Stimulated activated CD8-positive, alpha-beta memory T cell treated with anti-CD3 and anti-CD28 coated beads, Interleukin-15, amount 100 ng/mL, for 48 hours (primary cell): ENCODE data around the gene ECEL1.
"Not testable (repeated sequence)": the region's sequence is repeated elsewhere in the genome, so short reads cannot be mapped to it uniquely, and the experiment has no call there.

Source experiments
- DNase-seq, 2 donors: peaks; one replicate each; pipeline ENCODE4 v3.0.0-alpha.2; 2020; ENCODE audit warnings: low read depth in 2 of 2

Gene ECEL1, protein sequence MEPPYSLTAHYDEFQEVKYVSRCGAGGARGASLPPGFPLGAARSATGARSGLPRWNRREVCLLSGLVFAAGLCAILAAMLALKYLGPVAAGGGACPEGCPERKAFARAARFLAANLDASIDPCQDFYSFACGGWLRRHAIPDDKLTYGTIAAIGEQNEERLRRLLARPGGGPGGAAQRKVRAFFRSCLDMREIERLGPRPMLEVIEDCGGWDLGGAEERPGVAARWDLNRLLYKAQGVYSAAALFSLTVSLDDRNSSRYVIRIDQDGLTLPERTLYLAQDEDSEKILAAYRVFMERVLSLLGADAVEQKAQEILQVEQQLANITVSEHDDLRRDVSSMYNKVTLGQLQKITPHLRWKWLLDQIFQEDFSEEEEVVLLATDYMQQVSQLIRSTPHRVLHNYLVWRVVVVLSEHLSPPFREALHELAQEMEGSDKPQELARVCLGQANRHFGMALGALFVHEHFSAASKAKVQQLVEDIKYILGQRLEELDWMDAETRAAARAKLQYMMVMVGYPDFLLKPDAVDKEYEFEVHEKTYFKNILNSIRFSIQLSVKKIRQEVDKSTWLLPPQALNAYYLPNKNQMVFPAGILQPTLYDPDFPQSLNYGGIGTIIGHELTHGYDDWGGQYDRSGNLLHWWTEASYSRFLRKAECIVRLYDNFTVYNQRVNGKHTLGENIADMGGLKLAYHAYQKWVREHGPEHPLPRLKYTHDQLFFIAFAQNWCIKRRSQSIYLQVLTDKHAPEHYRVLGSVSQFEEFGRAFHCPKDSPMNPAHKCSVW

DNA sequence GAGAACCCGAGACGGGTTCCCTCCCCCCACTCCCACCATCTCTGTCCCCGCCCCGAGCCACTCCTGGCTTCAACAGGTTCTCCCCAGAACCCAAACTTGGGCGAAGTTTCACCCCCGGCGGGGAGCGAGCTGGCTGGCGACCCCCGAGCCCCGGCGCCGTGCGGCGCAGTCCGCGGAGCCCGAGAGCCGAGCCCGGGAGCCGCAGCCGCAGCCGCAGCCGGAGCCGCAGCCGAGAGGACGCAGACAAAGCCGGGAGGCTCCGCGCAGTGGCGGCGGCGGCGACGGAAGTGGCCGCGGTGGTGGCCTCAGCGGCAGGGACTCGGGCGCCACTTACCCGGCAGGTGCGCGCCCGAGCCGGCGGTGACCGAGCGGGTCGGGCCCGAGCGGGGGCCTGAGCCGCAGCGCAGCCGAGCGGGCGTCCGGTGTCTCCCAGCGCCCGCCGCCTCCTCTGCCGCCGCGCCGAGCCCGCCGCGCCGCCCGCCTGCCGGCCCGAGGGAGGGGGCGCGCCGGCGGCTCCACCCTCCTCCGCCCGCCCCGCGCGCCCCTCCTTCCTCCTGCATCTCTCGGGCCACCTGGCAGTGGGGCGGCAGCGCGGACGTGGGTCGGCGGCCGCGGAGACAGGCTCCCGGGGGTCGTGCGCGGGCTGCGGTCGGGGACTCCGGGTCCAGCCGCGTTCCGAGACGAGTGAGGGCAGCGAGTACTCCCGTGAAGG is at the start of gene ECEL1:
TSS of gene ECEL1 (minus strand) at position 450 of the 712 bp plus-strand sequence. CDS start 1,181 bp downstream, outside the sequence.
- no peak for DNase-seq

DNA sequence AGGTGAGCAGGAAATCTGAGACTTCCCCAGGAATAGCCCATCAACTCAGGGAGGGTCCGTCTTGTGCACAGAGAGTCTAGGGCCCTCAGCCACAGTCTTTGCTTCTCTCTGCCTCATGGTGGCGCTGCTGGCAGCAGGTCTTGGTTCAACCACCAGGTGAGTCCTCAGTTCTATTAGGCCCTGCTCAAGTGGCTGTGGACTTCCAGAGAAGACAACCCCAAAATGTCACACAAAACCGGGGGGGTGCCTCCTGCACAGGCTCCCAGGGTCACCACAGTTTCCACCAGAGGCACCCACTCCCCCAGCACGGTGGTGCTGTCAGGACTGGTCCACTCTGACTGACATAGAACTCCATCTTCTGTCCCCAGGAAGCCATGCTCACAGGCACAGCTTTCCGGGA is 49.4 kb upstream of the ECEL1 start:
- no peak for DNase-seq

DNA sequence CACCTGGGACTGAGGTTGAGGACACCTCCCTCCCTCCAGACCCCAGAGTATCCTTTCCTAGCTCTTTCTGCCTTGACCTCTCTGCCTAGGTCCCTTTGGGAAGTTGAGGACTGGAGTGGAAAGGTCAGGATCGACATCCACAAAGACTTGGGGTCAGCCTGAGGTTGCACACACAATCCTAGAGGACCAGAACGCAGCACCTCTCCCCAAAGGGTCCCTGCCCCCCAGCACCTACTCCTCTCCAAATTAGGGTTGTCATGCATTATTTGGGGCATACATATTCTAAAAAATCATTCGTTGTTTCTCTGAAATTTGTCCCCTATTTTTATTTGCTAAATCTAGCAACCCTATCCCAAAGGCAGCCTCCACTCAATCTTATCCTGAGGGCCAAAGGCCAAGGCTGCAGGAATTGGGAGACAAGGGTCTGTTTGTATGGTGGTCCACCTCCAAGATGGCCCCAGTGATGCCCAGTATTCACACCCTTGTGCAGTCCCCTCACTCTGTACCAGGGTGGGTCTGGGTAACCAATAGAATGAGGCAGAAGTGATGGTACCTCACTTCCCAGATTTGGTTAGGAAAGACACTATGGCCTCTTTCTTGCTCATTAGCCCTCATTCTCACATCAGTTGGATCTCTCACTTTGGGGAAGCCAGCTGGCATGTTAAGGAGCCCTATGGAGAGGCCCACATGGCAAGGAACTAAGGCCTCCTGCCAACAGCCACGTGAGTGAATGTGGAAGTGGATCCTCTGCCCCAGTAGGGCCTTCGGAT is 48.3 kb upstream of the ECEL1 start:
- no peak for DNase-seq

DNA sequence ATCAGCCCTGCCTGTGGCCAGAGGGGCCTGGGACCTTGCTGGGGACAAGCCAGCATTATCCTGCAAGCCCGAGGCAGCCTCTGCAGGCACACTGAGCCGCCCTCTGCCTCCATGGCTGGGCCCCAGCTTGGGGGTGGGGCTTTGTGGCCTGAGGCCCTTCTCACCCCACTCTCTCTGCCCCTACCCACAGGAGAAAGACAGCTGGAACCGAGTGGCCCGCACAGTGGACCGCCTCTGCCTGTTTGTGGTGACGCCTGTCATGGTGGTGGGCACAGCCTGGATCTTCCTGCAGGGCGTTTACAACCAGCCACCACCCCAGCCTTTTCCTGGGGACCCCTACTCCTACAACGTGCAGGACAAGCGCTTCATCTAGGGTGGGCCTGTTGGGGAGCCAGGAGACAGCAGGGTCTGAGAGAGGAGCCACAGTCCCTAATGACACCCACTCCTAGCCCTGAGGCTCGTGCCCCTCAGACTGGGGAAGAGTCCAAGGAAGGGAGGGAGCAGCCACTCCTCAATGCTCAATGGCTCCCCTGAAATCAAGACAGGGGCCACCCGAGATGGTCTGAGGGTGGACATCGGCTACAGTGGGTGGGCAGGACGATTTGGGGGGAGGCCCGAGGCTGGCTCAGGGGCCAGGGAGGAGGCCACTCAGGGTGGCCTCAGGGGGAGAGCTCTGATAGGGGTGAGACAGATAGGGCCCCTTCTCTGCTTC is 47.5 kb upstream of the ECEL1 start:
- DNase-seq: no peak

DNA sequence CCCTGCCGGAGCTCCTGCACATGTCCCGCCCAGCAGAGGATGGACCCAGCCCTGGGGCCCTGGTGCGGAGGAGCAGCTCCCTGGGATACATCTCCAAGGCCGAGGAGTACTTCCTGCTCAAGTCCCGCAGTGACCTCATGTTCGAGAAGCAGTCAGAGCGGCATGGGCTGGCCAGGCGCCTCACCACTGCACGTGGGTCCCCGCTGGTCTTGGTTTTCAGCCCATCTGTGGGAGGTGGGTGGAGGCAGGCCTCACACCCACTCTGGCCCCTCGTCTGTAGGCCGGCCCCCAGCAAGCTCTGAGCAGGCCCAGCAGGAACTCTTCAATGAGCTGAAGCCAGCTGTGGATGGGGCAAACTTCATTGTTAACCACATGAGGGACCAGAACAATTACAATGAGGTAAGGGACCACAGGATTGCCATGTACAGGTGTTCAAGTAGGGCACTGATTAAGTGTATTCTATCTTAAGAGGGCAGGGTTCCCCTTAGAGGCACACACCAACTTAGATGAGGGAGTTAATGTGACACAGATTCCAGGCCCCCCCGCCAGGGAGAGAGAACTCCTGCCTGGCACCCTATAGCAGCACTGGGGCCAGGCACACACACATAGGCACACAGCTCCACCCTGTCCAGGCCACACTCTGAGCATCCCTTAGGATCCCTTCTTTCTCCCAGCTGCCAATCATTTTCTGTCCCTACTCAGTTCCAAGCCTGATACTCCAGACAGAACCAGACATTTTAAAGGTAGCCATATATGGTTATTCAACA is 46.5 kb upstream of the ECEL1 start:
- DNase-seq: no peak

DNA sequence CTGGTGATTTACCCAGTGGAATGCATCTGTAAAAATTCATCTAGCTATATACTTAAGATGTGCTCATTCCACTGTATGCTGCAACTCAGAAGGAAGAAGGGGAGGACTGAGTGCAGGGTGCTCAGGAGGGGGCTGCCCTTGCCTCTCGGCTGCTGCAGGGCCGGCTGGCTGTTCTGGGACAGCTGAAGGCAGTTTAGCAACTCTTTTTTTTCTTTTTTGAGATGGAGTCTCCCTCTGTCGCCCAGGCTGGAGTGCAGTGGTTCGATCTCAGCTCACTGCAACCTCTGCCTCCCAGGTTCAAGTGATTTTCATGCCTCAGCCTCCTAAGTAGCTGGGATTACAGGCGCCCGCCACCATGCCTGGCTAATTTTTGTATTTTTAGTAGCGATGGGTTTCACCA is 45.2 kb upstream of the ECEL1 start:
- not testable (repeated sequence) for DNase-seq

DNA sequence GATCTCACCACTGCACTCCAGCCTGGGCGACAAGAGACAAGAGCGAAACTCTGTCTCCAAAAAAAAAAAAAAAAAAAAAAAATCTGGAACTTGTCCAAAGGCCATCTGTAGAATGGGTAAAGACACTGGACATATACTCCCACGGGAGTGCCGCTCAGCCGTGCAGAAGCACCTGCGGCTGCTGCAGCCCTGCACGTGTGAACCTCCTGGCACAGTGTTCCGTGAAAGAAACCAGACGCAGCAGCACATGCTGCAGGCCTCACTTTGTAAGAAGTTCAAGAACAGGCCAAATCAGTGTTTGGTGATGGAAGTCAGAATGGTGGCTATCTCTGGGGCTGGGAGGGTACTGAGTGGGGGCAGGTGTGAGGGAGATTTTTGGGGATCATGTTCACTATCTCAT is 44.8 kb upstream of the ECEL1 start:
- no peak for DNase-seq

DNA sequence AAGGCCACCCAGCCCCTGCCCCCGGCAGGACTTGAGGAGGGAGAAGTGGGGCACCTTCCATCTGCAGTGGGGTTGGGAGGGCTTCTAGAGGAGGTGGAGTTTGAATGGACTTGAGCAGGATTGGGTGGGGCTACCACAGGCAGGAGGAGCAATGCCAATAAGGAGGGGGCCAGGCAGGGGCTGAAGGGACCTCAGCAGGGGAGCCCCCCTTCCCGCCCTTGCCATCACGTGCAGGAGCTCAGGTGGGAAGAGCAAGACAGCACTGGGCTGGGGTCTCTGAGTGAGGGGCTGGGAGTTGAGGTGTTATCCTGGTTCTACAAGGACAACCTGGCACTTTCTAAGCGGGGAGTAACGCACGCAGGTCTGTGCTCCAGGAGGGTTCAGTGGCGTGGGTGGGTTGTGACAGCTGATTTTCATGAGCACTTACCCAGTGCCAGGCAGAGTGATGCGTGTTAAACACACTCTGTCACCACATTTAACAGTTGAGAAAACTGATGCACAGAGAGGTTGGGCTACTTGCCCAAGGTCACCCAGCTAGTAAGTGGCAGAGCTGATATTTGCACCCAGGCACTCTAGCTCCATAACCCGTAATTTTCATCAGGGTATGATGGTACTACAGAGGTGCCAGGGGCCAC is 43.1 kb upstream of the ECEL1 start:
- DNase-seq: no peak

DNA sequence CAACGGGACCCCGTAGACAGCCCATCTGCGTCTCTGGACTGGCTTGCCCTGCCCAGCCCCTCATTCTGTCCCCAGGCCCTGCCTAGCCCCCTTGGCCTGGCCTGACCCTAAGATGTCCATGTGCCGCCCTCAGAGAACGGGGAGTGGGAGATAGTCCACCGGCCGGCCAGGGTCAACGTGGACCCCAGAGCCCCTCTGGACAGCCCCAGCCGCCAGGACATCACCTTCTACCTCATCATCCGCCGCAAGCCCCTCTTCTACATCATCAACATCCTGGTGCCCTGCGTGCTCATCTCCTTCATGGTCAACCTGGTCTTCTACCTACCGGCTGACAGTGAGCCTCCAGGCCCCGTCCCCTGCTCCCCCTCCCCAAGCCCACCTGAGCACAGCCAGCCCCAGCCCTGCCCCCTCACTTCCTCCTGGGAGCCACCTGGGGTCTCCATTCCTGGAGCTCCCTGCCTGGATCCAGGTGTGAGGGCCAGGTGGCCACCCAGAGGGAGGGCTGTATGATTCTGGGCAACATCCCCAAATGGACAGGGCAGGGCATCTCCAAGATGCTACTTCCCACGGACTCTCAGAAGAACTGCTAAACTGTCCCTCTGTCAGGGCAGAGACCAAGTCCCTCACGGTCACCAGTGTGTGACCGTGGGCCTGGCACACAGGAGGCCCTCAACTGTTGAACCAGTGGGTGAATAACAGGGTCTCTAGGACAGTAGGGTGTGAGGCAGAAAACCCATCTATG is 42.3 kb upstream of the ECEL1 start:
- DNase-seq: no peak

DNA sequence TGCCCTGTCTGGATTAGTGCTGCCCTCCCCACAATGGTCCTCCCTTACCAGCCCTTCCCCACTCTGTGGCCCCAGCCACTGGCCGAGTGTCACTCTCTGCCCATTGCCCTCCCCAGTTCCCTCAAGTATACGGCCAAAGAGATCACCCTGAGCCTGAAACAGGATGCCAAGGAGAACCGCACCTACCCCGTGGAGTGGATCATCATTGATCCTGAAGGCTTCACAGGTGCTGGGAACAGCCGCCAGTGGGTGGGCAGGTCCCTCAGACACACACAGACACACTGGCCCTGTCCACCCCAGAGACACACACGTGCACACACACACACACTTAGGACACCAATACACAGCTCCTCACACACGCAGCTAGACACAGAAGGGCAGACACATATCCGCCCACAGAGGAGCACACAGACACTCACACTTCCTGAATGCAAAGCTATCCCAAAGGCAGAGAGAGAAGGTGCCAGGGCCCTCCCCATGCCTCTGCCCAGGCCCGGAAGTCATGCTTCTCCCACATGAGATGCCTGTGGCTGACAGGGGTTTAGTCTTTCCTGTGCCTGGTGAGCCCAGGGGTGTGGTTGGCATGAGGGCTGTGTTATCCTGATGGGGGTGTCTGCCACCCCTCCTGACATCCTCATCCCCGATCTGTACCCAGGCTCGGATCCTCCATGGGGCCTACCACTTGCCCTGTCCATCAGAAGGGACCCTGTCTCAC is 41.3 kb upstream of the ECEL1 start:
- DNase-seq: no peak

DNA sequence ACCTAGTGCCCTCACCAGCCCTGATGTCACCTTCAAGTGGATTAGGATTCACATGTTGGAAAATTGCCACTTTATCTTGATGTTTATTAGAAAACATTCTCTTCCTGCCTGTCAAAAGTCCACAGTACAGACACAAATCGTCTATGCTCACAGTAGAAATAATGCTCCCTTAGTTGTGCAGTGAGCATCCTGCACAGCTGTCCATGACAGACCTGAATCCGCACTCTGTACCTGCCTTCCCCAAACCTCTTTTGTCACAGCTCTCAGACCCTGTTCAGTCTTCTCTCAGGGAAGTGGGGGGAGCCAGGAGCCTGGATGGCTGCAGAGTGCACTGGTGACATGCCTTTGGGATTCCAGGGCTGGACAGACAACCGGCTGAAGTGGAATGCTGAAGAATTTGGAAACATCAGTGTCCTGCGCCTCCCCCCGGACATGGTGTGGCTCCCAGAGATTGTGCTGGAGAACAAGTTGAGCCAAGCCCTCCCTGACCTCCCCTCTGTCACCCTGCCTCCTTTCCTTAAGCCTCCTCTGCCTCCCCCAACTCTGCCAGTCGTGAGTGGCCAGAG is 40.4 kb upstream of the ECEL1 start:
- DNase-seq: no peak

DNA sequence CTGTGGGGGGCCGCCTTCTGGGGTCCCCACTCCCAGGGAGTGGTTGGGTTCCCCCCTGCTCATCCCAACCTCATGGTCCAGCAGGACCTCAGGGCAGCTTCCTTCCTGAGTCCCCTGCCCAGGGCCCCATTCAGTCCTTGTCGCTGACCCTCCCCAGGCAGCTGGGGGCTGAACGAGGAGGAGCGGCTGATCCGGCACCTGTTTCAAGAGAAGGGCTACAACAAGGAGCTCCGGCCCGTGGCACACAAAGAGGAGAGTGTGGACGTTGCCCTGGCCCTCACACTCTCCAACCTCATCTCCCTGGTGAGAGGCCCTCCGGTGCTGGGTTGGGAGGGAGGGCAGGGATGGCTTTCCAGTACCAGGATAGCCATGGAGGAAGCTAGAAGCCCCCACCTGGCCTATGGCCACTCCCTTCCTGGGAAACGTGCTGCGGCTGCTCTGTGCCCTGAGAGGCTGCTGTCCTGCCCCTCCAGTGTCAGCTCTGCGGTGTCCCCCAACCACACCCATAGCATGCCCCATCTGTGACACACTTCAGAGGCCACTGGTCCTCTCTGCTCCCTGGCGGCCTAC is 38.8 kb upstream of the ECEL1 start:
- no peak for DNase-seq

DNA sequence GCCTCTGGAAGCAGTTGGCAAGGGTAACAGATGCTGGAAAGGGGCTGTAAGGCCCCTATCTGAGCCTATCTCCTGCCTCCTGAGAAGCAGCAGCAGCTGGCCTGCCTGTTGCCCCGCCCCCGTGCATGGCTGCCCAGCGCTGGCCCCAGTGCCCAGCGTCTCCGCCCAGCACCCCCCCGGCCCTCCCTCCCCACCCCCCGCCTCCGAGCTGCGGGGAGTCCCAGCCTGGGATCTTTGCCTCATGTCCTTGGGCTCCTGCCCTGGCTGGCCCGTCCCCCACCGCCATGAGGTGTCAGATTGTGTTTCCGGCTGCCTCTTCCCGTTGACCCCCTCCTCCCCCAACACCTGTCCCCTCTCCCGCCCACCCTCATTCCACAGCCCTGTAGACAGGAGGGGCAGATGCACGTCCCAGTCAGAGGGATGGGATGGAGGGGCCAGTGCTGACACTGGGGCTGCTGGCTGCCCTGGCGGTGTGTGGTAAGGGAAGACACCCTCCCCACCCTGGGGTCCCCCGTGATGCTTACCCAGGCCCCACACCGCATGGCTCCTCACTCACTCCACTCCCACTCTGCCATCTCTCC is 38.2 kb upstream of the ECEL1 start, which contains the start of gene CHRND:
TSS of gene CHRND (plus strand) at position 370 of the 581 bp plus-strand sequence. CDS start at position 426, 56 bp downstream.
- DNase-seq: no peak

DNA sequence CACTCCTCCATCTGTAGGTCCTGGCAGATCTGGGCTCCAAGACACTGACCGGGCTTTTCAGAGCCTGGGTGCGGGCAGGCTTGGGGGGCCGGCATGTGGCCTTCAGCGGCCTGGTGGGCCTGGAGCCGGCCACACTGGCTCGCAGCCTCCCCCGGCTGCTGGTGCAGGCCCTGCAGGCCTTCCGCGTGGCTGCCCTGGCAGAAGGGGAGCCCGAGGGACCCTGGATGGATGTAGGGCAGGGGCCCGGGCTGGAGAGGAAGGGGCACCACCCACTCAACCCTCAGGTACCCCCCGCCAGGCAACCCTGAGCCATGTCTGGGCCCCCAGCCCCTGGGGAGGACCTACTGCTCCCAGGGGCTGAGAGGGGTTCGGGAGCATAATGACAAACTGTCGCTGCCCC is 37.6 kb upstream of the ECEL1 start:
- no peak for DNase-seq

DNA sequence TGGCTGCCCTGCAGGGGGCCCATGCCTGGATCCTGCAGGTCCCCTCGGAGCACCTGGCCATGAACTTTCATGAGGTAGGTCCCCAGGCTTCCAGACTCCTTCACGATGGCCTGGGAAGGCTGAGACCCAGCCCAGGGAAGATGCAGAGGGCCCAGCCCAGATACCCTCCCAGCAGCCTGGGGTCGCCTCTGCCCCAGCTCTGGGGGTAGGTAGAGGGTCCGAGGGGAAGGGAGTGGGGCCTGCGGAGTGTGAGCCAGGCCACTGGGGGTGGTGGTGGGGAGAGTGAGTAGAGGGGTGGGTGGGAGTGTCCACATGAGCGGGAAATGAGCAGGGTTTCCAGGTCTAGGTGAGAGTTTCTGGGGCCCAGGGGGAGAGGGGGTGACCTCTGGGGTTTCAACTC is 37.1 kb upstream of the ECEL1 start:
- DNase-seq: no peak

DNA sequence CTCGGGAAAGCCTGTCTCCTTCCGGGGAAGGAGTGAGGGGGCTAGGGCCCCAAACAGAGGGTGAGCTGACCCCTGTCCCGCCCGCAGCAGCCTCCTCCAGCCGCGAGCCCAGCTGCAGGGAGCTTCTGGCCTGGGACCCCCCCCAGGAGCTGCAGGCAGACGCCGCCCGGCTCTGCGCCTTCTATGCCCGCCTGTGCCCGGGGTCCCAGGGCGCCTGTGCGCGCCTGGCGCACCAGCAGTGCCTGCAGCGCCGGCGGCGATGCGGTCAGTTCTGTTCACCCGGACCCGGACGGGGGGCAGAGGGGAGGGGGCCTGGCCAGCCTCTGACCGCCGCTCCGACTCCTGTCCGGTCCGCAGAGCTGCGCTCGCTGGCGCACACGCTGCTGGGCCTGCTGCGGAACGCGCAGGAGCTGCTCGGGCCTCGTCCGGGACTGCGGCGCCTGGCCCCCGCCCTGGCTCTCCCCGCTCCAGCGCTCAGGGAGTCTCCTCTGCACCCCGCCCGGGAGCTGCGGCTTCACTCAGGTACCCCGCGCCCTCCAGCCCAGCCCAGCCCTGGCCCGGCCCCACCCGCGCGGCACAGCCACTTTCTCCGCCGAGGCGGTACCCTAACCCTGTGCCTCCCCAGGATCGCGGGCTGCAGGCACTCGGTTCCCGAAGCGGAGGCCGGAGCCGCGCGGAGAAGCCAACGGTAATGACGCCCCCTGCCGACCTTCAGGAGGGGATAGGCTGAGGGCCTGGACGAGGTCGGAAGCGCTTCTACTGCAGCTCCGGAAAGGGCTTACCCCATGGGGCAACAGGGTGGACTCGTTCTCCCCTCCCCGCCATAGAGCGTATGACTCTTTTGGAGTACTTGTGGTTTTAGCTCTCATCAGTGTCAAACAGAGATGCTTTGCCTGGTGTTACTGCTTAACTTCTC is 36.3 kb upstream of the ECEL1 start:
- peak; percentile 17 to 20 for DNase-seq
